Islet precursor cell (in vitro differentiated cells): ENCODE measurements around the gene SAXO1.
"Not testable (repeated sequence)": the region's sequence is repeated elsewhere in the genome, so short reads cannot be mapped to it uniquely, and the experiment has no call there.

Experiments used
- DNase-seq: peaks from one replicate; pipeline ENCODE4 v3.0.0-alpha.2; 2018

The SAXO1 gene, protein sequence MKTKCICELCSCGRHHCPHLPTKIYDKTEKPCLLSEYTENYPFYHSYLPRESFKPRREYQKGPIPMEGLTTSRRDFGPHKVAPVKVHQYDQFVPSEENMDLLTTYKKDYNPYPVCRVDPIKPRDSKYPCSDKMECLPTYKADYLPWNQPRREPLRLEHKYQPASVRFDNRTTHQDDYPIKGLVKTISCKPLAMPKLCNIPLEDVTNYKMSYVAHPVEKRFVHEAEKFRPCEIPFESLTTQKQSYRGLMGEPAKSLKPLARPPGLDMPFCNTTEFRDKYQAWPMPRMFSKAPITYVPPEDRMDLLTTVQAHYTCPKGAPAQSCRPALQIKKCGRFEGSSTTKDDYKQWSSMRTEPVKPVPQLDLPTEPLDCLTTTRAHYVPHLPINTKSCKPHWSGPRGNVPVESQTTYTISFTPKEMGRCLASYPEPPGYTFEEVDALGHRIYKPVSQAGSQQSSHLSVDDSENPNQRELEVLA

DNA sequence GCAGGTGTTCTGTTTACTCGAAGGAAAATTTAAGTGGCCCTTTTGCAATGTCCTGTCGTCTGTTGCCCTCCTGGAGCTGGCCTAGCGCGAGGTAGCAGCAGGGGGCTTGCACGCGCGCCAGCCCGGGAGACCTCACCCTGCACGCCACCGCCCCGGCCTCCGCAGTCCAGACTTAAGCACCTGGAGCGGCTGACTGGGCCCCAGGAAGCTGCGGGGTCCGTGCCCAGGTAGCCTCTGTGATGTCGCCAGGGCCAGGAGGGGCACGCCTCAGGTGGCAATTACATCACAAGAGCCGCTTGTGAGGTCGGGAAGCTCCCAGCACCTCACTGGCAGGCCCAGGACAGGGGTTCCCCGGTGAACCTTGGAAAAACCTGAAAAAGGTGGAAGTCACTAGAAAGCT lies at the start of gene SAXO1:
Gene SAXO1, minus strand, starts transcription at position 195 of the 400 bp plus-strand sequence. CDS start 301 bp downstream, outside the sequence.
- no peak for DNase-seq

DNA sequence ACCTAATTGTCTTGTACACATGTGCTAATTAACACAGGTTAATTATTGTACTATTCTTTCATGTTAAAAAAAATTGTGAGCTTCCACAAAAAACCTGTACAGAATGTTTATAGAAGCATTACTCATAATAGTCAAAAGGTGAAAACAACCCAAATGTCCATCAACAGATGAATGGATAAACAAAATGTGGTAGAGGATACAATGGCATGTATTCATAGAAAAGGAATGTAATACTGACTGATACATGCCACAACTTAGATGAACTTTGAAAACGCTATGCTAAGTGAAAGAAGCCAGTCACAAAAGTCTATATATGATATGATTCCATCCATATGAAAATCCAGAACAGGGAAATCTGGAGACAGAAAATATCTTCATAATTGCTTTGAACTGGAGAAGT lies 41.8 kb upstream of the SAXO1 start:
- no peak for DNase-seq

DNA sequence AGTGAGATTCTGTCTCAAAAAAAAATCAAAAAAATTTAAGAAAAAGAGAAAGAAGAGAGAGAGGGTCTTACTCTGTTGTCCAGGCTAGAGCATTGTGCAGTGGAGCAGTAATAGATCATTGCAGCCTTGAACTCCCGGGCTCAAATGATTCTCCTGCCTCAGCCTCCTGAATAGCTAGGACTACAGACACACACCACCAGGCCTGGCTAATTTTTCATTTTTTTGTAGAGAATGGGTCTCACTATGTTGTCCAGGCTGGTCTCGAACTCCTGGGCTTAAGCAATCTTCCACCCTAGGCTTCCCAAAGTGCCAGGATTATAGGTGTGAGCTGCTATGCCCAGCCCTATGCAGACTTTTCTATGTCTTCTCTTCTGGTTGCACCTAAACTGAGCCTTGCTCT lies 41.2 kb upstream of the SAXO1 start:
- no peak for DNase-seq

DNA sequence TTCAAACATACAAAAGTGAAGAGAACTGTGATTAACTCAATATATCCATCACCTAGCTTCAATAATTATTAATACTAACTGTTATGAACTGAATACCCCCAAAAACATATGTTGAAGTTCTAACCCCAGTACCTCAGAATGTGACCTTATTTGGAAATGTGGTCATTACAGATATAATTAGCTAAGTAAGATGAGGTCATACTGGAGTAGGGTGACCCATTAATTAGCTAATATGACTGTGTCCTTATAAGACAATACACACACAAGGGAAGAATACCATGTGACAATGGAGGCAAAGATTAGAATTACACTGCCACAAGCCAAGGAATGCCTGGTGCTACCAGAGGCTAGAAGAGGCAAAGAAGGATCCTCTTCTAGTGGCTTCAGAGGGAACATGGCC lies 24.0 kb upstream of the SAXO1 start:
- no peak for DNase-seq

DNA sequence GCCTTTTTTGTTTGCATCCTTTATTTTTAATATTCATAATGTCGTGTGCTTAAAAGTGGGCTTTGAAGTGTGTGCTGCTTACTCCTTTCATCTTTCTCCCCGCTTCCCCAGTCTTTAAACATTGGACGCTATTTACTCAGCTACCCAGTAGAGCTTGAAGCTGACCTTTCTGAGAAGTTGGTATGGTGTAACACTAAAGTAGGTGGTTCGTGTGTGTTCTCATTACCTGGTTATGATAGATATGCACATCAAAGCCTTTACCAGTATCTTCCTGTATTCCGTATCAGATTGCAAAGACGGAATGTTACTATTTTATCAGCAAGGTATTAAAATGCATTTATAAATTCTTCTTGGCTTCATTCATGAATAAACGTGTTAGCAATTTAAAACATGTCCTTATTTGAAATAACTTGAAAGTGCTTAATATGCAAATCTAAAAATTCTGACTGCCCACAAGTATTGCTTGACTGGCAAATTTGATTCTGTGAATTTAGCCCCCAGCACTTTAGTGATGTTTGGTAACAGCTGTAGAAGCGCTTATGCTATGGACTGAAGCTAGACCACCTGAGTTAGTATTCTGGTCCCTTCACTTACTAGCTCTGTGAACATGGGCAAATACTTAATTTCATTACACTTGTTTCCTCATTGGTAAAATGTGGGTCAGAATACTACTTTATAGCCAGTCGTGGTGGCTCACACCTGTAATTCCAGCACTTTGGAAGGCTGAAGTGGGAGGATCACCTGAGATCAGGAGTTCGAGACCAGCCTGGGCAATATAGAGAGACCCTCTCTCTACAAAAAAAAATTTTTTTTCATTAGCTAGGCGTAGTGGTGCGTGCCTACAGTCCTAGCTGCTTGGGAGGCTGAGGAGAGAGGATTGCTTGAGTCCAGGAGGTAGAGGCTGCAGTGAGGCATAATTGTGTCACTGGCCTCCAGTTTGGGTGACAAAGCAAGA lies 17.9 kb upstream of the SAXO1 start:
- no peak for DNase-seq

DNA sequence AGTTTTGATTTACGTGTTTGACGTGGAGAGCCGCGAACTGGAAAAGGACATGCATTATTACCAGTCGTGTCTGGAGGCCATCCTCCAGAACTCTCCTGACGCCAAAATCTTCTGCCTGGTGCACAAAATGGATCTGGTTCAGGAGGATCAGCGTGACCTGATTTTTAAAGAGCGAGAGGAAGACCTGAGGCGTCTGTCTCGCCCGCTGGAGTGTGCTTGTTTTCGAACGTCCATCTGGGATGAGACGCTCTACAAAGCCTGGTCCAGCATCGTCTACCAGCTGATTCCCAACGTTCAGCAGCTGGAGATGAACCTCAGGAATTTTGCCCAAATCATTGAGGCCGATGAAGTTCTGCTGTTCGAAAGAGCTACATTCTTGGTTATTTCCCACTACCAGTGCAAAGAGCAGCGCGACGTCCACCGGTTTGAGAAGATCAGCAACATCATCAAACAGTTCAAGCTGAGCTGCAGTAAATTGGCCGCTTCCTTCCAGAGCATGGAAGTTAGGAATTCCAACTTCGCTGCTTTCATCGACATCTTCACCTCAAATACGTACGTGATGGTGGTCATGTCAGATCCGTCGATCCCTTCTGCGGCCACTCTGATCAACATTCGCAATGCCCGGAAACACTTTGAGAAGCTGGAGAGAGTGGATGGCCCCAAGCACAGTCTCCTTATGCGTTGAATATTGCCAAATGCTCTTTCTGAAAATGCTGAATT lies 17.1 kb upstream of the SAXO1 start:
- DNase-seq, result no peak

DNA sequence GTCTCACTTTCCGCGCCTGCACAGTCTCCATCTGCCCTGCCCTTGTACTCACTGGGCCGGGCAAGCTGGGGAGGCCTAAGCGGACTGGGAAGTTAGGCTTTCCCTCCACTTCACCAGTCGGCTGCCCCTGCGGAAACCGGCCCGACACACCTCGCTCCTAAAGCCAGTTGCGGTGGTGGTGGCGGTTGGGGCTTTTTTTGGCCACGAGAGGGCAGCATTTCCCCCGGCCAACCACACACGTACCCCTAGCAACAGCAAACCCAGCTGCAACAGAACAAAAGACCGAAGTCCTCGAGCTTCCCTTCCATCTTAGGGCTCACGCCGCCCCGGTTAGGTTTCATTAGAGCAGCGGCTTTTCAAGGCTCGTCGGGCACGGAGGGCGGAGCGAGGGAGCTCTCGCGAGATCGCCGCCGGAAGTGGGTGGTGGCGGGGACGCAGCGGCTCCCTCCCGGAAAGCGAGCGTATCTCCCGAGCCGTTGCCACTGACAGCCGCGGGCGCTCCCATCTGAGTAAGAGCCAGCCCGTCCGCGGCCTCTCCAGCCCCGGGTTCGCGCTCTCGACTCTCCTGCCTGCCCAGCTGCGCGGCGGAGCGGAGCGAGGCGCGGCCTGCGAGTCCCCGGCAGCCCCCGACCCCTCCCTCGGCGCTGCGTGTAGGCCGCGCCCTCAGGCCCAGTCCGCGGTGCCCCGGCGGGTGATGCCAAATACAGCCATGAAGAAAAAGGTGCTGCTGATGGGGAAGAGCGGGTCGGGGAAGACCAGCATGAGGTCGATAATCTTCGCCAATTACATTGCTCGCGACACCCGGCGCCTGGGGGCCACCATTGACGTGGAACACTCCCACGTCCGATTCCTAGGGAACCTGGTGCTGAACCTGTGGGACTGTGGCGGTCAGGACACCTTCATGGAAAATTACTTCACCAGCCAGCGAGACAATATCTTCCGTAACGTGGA lies 16.2 kb upstream of the SAXO1 start, which contains the start of gene RRAGA:
Gene RRAGA, plus strand, starts transcription at position 462 of the 951 bp plus-strand sequence. Its CDS starts 233 bp downstream, at position 695.
- DNase-seq, result peak; percentile 99

DNA sequence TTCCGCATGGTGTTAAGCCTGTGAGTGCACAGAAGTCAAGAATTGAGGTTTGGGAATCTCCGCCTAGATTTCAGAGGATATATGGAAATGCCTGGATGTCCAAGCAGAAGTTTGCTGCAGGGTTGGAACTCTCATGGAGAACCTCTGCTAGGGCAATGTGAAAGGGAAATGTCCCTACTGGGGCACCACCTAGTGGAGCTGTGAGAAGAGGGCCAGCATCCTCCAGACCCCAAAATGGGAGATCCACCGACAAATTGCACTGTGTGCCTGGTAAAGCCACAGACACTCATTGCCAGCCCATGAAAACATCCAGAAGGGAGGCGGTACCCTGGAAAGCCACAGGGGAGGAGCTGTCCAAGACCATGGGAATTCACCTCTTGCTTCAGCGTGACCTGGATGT lies 3.6 kb upstream of the SAXO1 start:
- DNase-seq, result no peak

DNA sequence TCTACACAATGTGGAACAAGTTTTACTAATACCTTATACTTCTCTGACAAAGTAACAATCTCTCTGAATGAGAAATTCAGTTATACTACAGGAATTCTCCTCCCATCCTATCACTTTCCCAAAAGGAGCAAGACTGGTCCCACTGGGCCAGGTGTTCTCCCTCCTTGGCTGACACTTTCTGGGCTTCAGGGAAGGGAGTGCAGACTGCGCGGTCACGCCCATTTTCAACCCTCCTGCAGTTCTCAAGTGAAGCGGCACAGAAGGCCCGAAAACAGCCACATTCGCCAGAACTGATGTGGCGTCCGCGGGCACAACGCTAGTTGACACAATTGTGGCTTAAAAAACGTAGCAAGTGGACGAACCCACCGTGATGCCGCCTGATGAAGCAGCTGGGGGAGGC lies 603 bp downstream of the SAXO1 start:
- no peak for DNase-seq

DNA sequence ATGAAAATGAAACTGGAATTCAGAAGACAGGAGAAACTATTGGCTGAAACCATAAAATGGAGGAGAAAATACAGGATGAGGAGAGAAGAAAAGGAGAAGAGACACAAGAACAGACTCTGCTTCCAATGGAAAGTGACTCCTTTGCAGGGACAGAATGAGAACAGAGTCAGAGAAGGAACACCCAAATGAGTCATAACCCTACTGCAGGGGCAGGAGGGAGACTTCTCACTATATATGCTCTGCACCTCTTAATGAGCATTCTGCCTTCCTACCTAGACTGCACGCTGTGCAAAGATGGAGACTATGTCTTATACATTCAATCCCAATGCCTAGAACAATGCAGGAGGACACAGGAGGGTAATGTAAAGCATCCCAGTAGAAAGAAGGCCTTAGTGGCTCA lies 2.1 kb downstream of the SAXO1 start:
- no peak for DNase-seq

DNA sequence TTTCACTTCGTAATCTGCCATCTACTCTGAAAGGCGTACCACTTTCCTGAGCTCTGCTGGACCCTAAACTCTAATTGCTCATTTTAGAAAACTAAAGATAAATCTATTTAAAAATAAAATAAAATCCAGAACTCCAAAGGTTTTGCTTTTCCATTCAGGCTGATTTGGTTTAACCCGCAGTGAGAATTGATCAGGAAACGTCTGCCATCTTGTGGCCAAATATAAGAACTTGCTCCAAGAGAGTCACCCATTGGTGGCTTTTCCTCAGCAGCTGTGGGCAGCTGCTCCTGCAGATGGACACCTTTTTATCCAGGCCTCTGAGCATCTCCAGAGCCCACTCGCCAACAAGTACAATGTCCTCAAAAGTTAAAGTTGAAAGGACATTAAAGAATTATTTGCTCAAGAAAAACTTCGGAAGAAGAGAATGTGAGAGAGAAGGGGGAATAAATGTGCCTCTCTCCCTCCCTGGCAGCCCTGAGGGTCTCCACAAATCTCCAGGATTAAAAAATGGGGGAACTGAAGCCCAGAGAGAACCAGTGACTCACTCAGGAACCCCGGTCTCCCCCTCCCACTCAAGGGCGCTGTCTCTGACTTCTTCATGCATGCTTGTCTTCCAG lies 4.1 kb downstream of the SAXO1 start:
- no peak for DNase-seq

DNA sequence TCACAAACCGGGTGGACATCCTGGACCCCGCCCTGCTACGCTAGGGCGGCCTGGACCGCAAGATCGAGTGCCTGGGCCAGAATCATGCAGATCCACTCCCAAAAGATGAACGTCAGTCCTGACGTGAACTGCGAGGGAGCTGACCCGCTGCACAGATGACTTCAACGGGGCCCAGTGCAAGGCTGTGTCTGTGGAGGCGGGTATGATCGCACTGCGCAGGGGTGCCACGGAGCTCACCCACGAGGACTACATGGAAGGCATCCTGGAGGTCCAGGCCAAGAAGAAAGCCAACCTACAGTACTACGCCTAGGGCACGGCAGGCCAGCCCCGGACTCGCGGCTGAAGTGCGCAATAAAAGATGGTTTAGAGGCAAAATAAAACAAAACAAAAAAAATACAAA lies 5.2 kb downstream of the SAXO1 start:
- no peak for DNase-seq

DNA sequence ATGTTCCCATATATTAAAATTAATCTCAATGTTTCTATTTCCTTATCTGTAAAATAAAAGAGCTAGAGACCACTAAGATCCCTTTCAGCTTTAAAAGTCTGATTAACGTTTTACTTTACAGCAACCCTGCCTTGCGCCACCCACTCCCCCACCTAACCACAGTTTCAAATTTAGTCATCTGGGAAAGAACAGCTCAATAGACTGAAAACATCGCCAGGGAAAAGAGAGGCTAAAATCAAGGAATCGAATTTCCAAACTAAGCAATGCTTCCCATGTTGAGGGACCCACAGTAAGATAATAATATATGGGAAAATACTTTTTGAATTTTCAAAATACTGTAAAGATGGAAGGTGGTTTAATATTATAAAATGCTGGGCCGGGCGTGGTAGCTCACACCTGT lies 6.6 kb downstream of the SAXO1 start:
- DNase-seq, result no peak

DNA sequence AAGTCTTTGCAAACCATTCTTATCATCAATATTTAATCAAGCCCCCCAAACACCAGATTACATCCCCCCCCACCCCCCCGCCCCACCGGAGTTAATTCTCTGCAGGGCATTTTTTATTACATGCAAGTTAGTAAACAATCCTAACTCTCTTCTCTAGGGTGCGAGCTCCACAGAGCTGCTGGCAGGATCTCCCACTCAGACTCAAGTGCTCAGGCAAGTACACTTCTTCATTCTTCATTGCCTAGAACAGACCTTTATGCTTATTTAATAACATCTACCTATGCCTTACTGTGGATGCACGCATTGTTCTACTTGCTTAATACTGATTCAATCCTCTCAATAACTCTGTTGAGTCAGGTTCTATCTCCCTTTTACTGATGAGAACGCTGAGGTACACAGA lies 9.9 kb downstream of the SAXO1 start:
- DNase-seq, result no peak

DNA sequence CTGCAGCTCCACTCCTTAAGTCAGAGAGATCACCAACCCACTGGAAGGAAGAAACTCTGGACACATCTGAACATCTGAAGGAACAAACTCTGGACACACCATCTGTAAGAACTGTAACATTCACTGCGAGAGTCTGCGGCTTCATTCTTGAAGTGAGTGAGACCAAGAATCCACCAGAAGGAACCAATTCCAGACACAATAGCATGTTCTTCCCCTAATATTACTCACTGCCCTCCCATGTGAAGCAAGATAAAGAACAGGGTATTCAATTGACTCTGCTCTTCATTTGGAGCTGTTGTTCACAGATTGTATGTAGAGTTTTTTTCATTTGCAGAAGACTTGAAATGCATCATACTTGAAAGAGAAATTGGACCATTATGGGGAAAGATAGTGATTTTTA lies 10.8 kb downstream of the SAXO1 start:
- no peak for DNase-seq

DNA sequence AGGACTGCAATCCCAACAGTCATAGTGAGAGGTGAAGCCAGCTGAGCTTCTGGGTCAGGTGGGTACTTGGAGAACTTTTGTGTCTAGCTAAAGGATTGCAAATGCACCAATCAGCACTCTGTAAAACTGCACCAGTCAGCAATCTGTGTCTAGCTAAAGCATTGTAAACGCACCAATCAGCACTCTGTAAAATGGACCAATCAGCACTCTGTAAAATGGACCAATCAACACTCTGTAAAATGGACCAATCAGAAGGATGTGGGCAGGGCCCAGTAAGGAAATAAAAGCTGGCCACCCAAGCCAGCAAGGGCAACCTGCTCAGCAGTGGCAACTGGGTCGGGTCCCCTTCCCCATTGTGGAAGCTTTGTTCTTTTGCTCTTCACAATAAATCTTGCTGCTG lies 11.4 kb downstream of the SAXO1 start:
- DNase-seq, result not testable (repeated sequence)

DNA sequence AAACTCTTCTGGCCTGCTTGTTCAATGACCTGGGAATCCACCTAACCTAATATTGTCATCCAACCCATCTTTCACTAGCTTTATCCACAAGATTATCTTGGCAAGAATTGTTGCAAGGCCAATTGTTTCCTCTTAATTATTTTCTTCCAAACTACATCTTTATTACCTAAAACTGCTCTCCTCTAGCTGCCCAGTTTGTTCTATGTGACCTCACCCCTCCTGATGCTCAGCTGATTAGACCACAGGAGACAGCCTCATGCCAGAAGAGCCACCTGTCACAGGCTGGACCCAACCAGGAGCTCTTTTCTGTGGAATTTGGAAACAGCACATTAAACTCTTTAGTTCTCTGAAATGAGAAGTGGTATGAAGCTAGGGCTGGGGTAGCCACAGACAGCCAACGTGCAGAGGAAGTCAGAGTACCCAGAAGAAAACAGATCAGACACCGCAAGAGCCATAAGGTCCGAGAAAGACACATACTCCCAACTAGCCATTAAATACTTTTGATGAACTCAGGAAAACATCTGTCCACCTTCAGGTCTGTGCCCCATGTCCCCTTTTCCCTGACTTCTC lies 12.0 kb downstream of the SAXO1 start:
- no peak for DNase-seq

DNA sequence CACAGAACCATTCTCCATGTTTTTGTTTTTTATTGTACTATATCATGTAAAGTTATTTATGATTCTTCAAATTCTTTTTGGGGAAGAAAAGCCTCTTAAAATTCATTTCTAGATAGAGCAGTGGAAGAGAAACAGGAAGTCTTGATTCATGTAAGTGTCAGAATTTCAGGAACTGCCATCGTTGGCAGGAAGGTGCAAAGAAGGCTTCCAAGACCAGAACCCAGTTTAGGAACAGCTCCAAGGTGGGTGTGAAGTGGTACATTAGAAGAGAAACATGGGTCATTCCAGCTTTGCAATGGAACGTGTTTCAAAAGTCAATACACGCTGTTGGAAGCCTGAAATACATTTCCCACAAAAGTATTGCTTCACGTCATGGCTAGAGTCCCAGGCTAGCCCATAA lies 14.8 kb downstream of the SAXO1 start:
- DNase-seq, result no peak

DNA sequence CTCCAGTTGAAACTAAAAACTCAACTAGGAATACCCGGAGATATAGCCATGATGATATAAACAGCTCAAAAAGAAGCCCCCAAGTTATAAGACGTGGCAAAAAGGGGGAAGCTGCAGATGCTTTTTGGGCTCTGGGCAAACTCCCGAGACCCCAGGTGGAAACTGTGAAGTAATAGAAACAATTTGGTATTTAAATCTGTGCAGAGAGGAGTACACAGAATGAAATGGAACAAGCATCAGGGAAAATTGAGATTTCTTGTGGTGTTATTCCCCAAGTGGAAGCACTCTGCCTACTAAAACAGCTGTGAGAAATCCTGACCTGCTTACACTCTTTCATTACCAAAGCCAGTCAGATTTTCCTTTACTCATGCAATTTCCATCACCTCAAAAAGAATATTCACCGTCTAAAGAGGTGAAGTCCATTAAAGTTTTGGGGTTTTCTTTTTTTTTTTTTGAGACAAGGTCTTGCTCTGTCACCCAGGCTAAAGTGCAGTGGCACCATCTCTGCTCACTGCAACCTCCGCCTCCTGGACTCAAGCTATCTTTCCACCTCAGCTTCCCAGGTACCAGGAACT lies 23.5 kb downstream of the SAXO1 start:
- no peak for DNase-seq

DNA sequence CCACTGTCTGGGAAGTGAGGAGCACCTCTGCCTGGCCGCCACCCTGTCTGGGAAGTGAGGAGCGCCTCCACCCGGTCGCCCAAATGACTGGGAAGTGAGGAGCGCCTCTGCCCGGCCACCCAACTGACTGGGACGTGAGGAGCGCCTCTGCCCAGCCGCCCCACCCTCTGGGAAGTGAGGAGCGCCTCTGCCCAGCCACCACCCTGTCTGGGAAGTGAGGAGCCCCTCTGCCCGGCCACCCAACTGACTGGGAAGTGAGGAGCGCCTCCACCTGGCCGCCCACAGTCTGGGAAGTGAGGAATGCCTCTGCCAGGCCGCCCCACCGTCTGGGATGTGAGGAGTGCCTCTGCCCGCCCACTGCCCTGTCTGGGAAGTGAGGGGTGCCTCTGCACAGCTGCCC lies 32.9 kb downstream of the SAXO1 start:
- no peak for DNase-seq
